HepG2 (cell line): ENCODE measurements around the gene ELOVL5. TPM values are rescaled to one million over a fixed set of nuclear protein-coding genes. Genes with fewer than 3 reads are reported as not detected.

Experiments
- CCDC6 ChIP-seq: sonication (generic); formaldehyde crosslinking; IDR thresholded peaks from 2 replicates; pipeline ENCODE4 v1.8.1; 2022; ENCODE audit warnings: mild to moderate bottlenecking, missing genetic modification reagents, moderate library complexity
- HNRNPH1 ChIP-seq: fragments of 200-400 bp; formaldehyde crosslinking; optimal IDR thresholded peaks from 2 replicates; pipeline ENCODE3; 2017; ENCODE audit warnings: mild to moderate bottlenecking, low read depth, low read length
- IRF2 ChIP-seq: IDR thresholded peaks from 2 replicates; pipeline ENCODE4 v1.6.1; 2018; ENCODE audit warnings: missing genetic modification reagents, missing compliant biosample characterization
- KLF13 ChIP-seq: sonication (generic); formaldehyde crosslinking; IDR thresholded peaks from 2 replicates; pipeline ENCODE4 v1.4.0; 2020; ENCODE audit warnings: mild to moderate bottlenecking, missing genetic modification reagents
- KLF16 ChIP-seq, 2 experiments: sonication (generic) in 1 of 2; formaldehyde crosslinking in 1 of 2; IDR thresholded peaks; 2 replicates each; pipeline versions ENCODE4 v1.6.1 to v1.8.0; 2016 to 2023; ENCODE audit warnings: missing genetic modification reagents in 2 of 2, missing compliant biosample characterization in 1 of 2
- MNT ChIP-seq: fragments of 450-650 bp; IDR thresholded peaks from 2 replicates; pipeline ENCODE4 v1.6.1; 2016
- MTA3 ChIP-seq: sonication (generic); formaldehyde crosslinking; IDR thresholded peaks from 2 replicates; pipeline ENCODE4 v1.4.0; 2020; ENCODE audit warnings: missing genetic modification reagents
- PAXIP1 ChIP-seq: sonication (generic); formaldehyde crosslinking; conservative IDR thresholded peaks from 2 replicates; pipeline ENCODE4 v1.4.0; 2020; ENCODE audit warnings: mild to moderate bottlenecking, missing genetic modification reagents, moderate library complexity
- PCBP1 ChIP-seq: fragments of 200-400 bp; formaldehyde crosslinking; IDR thresholded peaks from 2 replicates; pipeline ENCODE4 v1.6.1; 2017; ENCODE audit warnings: mild to moderate bottlenecking, low read depth, low read length, borderline replicate concordance
- SKI ChIP-seq: fragments of 450-650 bp; IDR thresholded peaks from one replicate; pipeline ENCODE4 v1.6.1; 2018; ENCODE audit warnings: mild to moderate bottlenecking; ENCODE audit not compliant: partially characterized antibody
- SNAPC2 ChIP-seq: sonication (generic); formaldehyde crosslinking; IDR thresholded peaks from 2 replicates; pipeline ENCODE4 v1.8.1; 2022; ENCODE audit warnings: mild to moderate bottlenecking, missing genetic modification reagents
- ZBTB38 ChIP-seq: sonication (generic); formaldehyde crosslinking; IDR thresholded peaks from 2 replicates; pipeline ENCODE4 v1.5.1; 2020; ENCODE audit warnings: mild to moderate bottlenecking, missing genetic modification reagents
- ZMAT5 ChIP-seq: sonication (generic); formaldehyde crosslinking; IDR thresholded peaks from 2 replicates; pipeline ENCODE4 v1.5.0; 2020; ENCODE audit warnings: mild to moderate bottlenecking, low read depth, missing genetic modification reagents, borderline replicate concordance
- ZNF230 ChIP-seq: sonication (generic); formaldehyde crosslinking; IDR thresholded peaks from 2 replicates; pipeline ENCODE4 v1.4.0; 2020; ENCODE audit warnings: mild to moderate bottlenecking, missing genetic modification reagents
- ZNF784 ChIP-seq: sonication (generic); formaldehyde crosslinking; IDR thresholded peaks from 2 replicates; pipeline ENCODE4 v1.5.1; 2020; ENCODE audit warnings: missing genetic modification reagents, mild to moderate bottlenecking, borderline replicate concordance
- ZNF841 ChIP-seq: sonication (generic); formaldehyde crosslinking; IDR thresholded peaks from 2 replicates; pipeline ENCODE4 v1.8.1; 2023; ENCODE audit warnings: missing genetic modification reagents, borderline replicate concordance
- polyA plus RNA-seq, 8 experiments: library from polyadenylated mRNA; depleted of rRNA in 3 of 8; stranded (reverse) in 7 of 8; unstranded in 1 of 8; fragments of >200 nt; fragmentation: Illumina TruSeq in 4 of 8; extraction: Trizol in 4 of 8; gene quantifications; 2 replicates each; pipeline versions ENCODE4 v1.2.1 to v1.2.3, GENCODE V29; 2011 to 2016; ENCODE audit warnings: low read depth in 4 of 8, missing spikeins in 1 of 8, mixed read lengths in 1 of 8; ENCODE audit not compliant: insufficient read depth in 1 of 8
- total RNA-seq, 5 experiments: library from RNA; depleted of rRNA; stranded (reverse); fragments of >200 nt; fragmentation: Illumina TruSeq; extraction: Trizol; gene quantifications; 2 replicates each; pipeline ENCODE4 v1.2.3, GENCODE V29; 2016; ENCODE audit warnings: low read depth in 1 of 5
- TF ChIP-seq, protein P1 (sequence below): sonication (generic); formaldehyde crosslinking; IDR thresholded peaks from 2 replicates; pipeline ENCODE4 v1.5.0; 2020; ENCODE audit warnings: missing genetic modification reagents
- TF ChIP-seq, protein P2 (sequence below): sonication (generic); formaldehyde crosslinking; IDR thresholded peaks from 2 replicates; pipeline ENCODE4 v1.5.0; 2020; ENCODE audit warnings: mild to moderate bottlenecking, missing genetic modification reagents
- TF ChIP-seq, protein P3 (sequence below): sonication (generic); formaldehyde crosslinking; IDR thresholded peaks from 2 replicates; pipeline ENCODE4 v1.4.0; 2020; ENCODE audit warnings: missing genetic modification reagents

ELOVL5 gene
- total and polyA plus RNA-seq, 2 of the 13 experiments (the other 11 are each of a cell fraction or from before 2014, with no cell fraction given) = 50.1 to 72.4 TPM

GRCh38 chr6:53349209-53349693, 501 bp upstream of the ELOVL5 start (continued):
- TF ChIP-seq, protein P1, sequence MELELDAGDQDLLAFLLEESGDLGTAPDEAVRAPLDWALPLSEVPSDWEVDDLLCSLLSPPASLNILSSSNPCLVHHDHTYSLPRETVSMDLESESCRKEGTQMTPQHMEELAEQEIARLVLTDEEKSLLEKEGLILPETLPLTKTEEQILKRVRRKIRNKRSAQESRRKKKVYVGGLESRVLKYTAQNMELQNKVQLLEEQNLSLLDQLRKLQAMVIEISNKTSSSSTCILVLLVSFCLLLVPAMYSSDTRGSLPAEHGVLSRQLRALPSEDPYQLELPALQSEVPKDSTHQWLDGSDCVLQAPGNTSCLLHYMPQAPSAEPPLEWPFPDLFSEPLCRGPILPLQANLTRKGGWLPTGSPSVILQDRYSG = no peak
- TF ChIP-seq, protein P2, sequence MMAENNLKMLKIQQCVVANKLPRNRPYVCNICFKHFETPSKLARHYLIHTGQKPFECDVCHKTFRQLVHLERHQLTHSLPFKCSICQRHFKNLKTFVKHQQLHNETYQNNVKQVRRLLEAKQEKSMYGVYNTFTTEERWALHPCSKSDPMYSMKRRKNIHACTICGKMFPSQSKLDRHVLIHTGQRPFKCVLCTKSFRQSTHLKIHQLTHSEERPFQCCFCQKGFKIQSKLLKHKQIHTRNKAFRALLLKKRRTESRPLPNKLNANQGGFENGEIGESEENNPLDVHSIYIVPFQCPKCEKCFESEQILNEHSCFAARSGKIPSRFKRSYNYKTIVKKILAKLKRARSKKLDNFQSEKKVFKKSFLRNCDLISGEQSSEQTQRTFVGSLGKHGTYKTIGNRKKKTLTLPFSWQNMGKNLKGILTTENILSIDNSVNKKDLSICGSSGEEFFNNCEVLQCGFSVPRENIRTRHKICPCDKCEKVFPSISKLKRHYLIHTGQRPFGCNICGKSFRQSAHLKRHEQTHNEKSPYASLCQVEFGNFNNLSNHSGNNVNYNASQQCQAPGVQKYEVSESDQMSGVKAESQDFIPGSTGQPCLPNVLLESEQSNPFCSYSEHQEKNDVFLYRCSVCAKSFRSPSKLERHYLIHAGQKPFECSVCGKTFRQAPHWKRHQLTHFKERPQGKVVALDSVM (CRISPR knock-in tag) = no peak
- TF ChIP-seq ZMAT5 (CRISPR knock-in tag) = no peak
- TF ChIP-seq SKI = no peak
- TF ChIP-seq ZNF784 (CRISPR knock-in tag) = no peak
- TF ChIP-seq IRF2 (CRISPR knock-in tag) = no peak
- TF ChIP-seq MTA3 = no peak
- no peak for TF ChIP-seq ZBTB38
- TF ChIP-seq, protein P3, sequence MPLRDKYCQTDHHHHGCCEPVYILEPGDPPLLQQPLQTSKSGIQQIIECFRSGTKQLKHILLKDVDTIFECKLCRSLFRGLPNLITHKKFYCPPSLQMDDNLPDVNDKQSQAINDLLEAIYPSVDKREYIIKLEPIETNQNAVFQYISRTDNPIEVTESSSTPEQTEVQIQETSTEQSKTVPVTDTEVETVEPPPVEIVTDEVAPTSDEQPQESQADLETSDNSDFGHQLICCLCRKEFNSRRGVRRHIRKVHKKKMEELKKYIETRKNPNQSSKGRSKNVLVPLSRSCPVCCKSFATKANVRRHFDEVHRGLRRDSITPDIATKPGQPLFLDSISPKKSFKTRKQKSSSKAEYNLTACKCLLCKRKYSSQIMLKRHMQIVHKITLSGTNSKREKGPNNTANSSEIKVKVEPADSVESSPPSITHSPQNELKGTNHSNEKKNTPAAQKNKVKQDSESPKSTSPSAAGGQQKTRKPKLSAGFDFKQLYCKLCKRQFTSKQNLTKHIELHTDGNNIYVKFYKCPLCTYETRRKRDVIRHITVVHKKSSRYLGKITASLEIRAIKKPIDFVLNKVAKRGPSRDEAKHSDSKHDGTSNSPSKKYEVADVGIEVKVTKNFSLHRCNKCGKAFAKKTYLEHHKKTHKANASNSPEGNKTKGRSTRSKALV (CRISPR knock-in tag) = no peak
- TF ChIP-seq CCDC6 (CRISPR knock-in tag) = 0 out of 2 replicates have a peak, but pooled peaks have one; percentile 0
- no peak for TF ChIP-seq PAXIP1 (CRISPR knock-in tag)
- TF ChIP-seq KLF16 (CRISPR knock-in tag; IDR thresholded peaks at IDR 0.05) = no peak
- no peak for TF ChIP-seq ZNF230
- no peak for TF ChIP-seq ZNF841 (CRISPR knock-in tag)
- no peak for TF ChIP-seq MNT
- no peak for TF ChIP-seq SNAPC2
- TF ChIP-seq PCBP1 = no peak; the same call in 1 of the 2 replicates
- TF ChIP-seq KLF13 = no peak
- no peak for TF ChIP-seq HNRNPH1
